Left lobe of liver (tissue), 2 donors: Measurements from ENCODE around the gene CHCHD6. TPM values are rescaled to one million over a fixed set of nuclear protein-coding genes. Genes with fewer than 3 reads are reported as not detected.

Source experiments
- ATAC-seq: fragments of 200-7000 bp; cut with Tn5 transposase; one replicate; pipeline ENCODE4 v1.9.1; 2020; ENCODE audit warnings: mild to moderate bottlenecking, moderate library complexity
- DNase-seq: peaks from one replicate; pipeline ENCODE4 v3.0.0-alpha.2; 2020; ENCODE audit warnings: low spot score
- total RNA-seq: library from RNA; stranded (reverse); gene quantifications from one replicate; pipeline ENCODE4 v1.2.1, GENCODE V29; 2021
- donor health status: DM: no; HTN: no; CAD: no; lungs with moderate emphysema.
- donor health status: DM: no; HTN: yes; CAD: no.

Gene CHCHD6
- total RNA-seq, 1 donor from 2014 or later, result 3.8 TPM

- DNase-seq (no peak), ATAC-seq (no peak)
Observed at GRCh38 chr3:126857928-126858327, 153.9 kb downstream of the CHCHD6 start.

DNA sequence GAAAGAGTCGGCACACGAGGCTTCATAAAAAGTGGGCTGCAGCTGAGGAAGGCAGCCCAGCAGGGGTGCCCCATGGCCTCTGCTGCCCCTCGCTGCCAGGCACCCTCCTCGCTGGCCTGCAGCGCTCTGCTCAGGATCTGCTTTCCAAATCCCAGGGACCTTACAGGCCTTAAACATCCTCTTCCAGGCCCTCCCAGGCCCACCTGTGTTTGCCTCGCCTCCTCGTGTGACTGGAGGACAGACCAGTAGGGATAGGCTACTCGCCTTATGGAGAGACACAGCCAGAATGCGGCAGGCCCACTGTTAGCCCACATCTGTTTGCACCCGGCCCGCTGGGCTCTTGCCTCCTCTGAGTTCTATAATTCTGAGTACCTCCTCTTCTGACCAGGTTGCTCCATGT, 154.4 kb downstream of the CHCHD6 start:
- no peak for ATAC-seq
- DNase-seq, result no peak

GRCh38 chr3:126858887-126859286, 154.8 kb downstream of the CHCHD6 start:
- ATAC-seq (no peak), DNase-seq (no peak)

GRCh38 chr3:126859415-126860246, 155.6 kb downstream of the CHCHD6 start:
- ATAC-seq (no peak), DNase-seq (no peak)

GRCh38 chr3:126865736-126866135, 161.7 kb downstream of the CHCHD6 start:
- ATAC-seq, result no peak
- no peak for DNase-seq

- DNase-seq, result no peak
- ATAC-seq, result no peak
Observed at GRCh38 chr3:126866175-126866759, 162.2 kb downstream of the CHCHD6 start.

DNA sequence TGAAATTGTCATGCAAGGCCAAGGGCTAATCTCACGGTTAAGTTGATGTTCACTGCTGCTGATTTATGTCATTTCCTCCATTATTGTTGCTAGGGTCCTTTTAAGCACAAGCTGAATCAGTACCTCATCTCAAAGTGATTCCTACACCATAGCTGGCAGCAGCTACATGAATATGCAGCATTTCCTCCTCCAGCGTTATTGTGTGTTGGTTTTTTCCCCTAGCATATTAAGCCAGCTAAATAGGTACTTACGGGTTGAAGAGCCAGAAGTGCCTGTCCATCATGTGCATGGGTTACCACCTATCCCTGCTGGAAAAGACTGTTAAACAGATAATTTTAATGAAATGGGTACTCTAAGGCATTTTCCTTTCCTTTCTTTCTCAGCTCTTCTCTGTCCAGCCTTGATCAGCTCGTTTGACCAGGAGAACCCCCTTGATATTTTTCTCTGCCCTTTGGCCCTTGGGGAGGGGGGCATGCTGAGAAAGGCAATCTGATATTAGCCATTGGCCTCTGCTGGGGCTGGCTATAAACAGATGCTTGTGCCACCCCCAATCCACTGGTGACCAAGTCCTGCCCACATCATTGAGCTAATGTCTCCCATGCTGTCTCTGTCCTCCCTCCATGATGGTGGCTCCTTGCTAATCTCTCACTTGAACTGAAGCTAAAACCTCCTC, 163.3 kb downstream of the CHCHD6 start:
- no peak for ATAC-seq
- DNase-seq, result peak; percentile 5

DNA sequence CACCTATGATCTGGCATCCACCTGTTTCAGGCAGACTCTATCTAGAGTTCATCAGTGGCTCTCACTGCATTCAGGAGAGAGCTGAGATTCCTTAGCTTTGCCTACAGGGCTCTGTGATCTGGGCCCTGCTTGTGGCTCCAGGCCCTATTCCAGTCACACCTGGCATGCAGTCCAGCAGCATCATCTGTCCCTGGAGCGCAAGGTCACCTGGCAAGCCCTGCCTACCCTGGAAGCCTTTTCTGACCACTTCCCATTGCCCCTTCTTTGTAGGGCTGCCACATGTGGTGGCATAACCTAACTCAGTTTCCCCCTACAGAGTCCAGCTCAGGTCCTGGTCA, 163.8 kb downstream of the CHCHD6 start:
- peak; percentile 23 for DNase-seq

DNA sequence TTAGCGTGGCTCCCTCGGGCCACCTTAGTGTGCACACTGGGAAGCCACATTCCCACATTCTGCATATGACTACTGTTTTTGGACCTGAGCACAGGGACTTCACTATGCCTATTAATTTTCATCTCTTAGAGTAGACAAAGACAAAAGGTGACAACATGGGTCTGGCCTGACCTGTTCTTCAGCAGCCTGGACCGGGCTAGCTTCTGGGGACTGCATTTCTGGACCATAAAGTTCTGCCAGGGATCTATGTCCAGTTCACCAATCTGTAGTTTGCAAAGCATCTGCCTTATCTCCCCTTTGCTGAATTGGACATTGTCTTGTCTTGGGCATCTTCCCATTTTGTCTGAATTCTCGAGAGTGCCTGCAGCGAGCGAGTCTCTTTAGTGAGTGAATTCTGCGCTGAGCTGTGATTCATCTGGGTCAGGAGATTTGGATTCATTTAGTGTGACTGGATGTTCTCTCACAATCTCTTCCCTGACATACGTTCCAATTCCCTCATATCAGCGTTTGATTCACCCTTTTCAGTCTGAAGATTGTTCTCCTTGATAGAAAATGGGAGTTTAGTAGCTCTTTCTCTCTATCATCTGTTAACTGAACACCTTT, 166.7 kb downstream of the CHCHD6 start:
- DNase-seq, result peak; percentile 7

More for the DNA sequence above, 163.8 kb downstream of the CHCHD6 start:
- no peak for ATAC-seq

DNA sequence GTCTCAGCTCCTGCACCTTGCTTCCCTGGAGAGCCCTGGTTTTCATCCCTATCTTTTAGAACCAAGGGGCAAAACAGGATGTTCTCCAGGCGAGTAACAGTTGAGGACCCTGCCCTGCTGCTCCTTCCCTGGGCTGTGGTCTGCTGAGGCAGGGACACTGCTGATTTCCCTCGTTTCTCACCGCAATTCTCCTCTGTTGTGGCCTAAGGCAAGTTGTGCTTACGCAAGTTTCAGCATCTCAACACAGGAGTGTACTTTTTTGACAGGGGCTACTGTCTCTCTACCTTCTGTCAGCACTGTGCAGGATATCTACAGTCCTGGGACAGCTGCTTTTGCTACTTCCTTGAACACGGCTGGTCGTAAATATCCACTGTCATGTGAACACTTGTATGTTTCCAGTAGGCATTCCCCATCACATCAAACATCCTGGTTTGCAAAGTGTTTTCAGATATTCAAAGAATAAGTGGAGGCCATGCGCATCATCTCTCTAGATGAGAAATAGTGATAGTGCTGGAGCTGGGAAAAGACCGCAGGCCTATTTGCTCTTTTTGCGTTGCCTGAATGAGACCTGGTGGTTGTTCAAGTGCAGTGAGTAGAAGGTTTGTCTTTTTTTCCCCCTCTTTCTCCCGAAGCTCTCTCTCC, 168.8 kb downstream of the CHCHD6 start:
- DNase-seq (peak; percentile 7), ATAC-seq (no peak)

More for the DNA sequence above, 166.7 kb downstream of the CHCHD6 start:
- no peak for ATAC-seq

GRCh38 chr3:126873416-126873815, 169.4 kb downstream of the CHCHD6 start:
- no peak for DNase-seq
- ATAC-seq, result no peak

- no peak for ATAC-seq
- no peak for DNase-seq
Observed at GRCh38 chr3:126878664-126879063, 174.6 kb downstream of the CHCHD6 start.

- DNase-seq, result no peak
- ATAC-seq, result no peak
Observed at GRCh38 chr3:126880901-126881300, 176.9 kb downstream of the CHCHD6 start.

- ATAC-seq (no peak), DNase-seq (no peak)
Observed at GRCh38 chr3:126881861-126882260, 177.8 kb downstream of the CHCHD6 start.

DNA sequence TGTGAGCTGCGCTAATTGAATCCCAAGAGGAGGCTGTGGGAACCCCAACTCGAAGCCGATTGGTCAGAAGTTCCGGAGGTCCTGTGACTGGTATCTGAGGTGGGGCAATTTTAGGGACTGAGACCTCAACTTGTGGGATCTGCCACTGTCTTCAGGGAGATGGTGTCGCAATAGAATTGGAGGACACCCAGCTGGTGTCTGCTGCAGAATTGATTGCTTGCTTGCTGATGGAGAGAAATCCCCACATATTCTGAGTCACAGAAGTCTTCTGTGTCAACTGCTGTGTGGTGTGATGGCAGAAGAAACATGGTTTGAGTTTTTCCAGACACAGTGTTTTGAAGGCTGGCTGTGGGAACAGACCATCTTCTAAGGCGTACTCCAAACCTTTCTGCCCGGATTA, 179.2 kb downstream of the CHCHD6 start:
- ATAC-seq (no peak), DNase-seq (no peak)

GRCh38 chr3:126885425-126885824, 181.4 kb downstream of the CHCHD6 start:
- DNase-seq, result no peak
- no peak for ATAC-seq

- no peak for ATAC-seq
- DNase-seq, result no peak
Observed at GRCh38 chr3:126886217-126886616, 182.2 kb downstream of the CHCHD6 start.

- DNase-seq (no peak), ATAC-seq (no peak)
Observed at GRCh38 chr3:126887686-126888085, 183.6 kb downstream of the CHCHD6 start.

DNA sequence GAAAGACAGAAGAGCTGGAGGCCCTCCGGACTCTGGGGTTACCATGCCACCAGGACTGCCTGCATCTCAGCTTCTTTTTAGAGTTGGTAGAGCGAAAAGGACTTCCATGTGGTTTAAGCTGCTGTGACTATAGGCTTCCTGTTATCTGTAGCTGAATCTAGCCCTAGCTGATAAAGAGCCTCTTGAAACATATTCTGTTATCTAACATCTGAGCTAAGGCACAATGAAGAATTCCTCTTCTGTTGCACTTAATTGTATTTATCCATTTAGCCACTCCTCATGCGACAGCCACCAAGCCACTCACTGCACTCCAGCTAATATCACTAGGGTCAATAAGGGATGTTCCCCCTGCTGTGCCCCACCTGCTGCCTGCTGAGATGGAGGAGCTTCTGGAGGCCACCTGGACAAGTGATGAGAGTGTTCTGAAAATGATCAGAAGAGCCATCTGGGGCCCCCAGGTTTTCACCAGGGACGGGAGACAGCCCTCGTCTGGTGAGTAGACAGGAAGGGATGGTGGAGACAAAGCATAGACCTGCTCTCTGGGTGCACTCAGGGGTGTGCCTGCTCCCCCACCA, 184.2 kb downstream of the CHCHD6 start:
- ATAC-seq (no peak), DNase-seq (no peak)

GRCh38 chr3:126889276-126890201, 185.5 kb downstream of the CHCHD6 start:
- DNase-seq (no peak), ATAC-seq (no peak)
